ENCODE results near the gene MAGI2.

DNA sequence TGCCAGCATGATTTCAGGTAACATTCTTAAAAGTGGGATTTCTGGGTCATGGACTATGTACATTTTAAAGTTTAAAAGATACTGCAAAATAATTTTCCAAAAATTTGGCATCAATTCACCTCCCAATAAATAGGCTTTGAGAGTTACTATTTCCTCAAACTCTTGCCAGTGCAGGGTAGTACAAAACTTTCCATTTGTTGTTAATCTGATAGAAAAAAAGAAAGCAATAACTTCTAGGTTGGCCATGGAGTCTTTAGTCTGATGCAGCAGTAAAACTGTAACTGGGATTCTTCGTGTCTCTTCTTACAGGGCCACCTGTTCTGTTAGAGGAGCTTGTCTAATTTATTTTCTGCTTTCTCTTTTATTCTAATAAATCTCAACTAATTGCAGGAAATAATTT lies 241.1 kb downstream of the MAGI2 start:
- TF ChIP-seq, protein P1, sequence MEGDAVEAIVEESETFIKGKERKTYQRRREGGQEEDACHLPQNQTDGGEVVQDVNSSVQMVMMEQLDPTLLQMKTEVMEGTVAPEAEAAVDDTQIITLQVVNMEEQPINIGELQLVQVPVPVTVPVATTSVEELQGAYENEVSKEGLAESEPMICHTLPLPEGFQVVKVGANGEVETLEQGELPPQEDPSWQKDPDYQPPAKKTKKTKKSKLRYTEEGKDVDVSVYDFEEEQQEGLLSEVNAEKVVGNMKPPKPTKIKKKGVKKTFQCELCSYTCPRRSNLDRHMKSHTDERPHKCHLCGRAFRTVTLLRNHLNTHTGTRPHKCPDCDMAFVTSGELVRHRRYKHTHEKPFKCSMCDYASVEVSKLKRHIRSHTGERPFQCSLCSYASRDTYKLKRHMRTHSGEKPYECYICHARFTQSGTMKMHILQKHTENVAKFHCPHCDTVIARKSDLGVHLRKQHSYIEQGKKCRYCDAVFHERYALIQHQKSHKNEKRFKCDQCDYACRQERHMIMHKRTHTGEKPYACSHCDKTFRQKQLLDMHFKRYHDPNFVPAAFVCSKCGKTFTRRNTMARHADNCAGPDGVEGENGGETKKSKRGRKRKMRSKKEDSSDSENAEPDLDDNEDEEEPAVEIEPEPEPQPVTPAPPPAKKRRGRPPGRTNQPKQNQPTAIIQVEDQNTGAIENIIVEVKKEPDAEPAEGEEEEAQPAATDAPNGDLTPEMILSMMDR (IDR thresholded peaks at IDR 0.05; ENCODE audit: insufficient read depth, low read depth, low read length), result no peak
- TF ChIP-seq EZH2 (IDR thresholded peaks at IDR 0.05; ENCODE audit: insufficient read depth, low read length), result no peak

Measured in astrocyte (in vitro differentiated cells and primary cell).